Activated T-cell treated with anti-CD3 and anti-CD28 coated beads, Interleukin-2, amount 50 U/mL, for 1 hour (primary cell): ENCODE measurements around the gene RCE1.
"Not testable (repeated sequence)": the region's sequence is repeated elsewhere in the genome, so short reads cannot be mapped to it uniquely, and the experiment has no call there.

Experiments used
- DNase-seq: peaks from one replicate; pipeline ENCODE4 v3.0.0-alpha.2; 2020

The RCE1 gene

GRCh38 chr11:66842896-66843775, at the start of gene RCE1:
RCE1 (plus strand) TSS chr11:66843441; CDS start chr11:66843456, 15 bp downstream.
- DNase-seq: peak; percentile 93

GRCh38 chr11:66799815-66800214, 43.4 kb upstream of the RCE1 start:
- not testable (repeated sequence) for DNase-seq

GRCh38 chr11:66800720-66801428, 42.4 kb upstream of the RCE1 start:
- DNase-seq: no peak

GRCh38 chr11:66809592-66809991, 33.6 kb upstream of the RCE1 start:
- DNase-seq: no peak

- no peak for DNase-seq
Observed at GRCh38 chr11:66810576-66811185, 32.6 kb upstream of the RCE1 start.

- DNase-seq: no peak
Observed at GRCh38 chr11:66814678-66815077, 28.6 kb upstream of the RCE1 start.

- no peak for DNase-seq
Observed at GRCh38 chr11:66815646-66816045, 27.6 kb upstream of the RCE1 start.

- DNase-seq: no peak
Observed at GRCh38 chr11:66818231-66818955, 24.8 kb upstream of the RCE1 start.

GRCh38 chr11:66820381-66820780, 22.9 kb upstream of the RCE1 start:
- no peak for DNase-seq

GRCh38 chr11:66820901-66821300, 22.3 kb upstream of the RCE1 start:
- DNase-seq: no peak

GRCh38 chr11:66823700-66824099, 19.5 kb upstream of the RCE1 start:
- no peak for DNase-seq

GRCh38 chr11:66824573-66824972, 18.7 kb upstream of the RCE1 start:
- DNase-seq: not testable (repeated sequence)

GRCh38 chr11:66834539-66834845, 8.7 kb upstream of the RCE1 start:
- DNase-seq: no peak

GRCh38 chr11:66834943-66835342, 8.3 kb upstream of the RCE1 start:
- no peak for DNase-seq

- DNase-seq: no peak
Observed at GRCh38 chr11:66835768-66836405, 7.4 kb upstream of the RCE1 start.

- DNase-seq: no peak
Observed at GRCh38 chr11:66840317-66841091, 2.7 kb upstream of the RCE1 start.

- no peak for DNase-seq
Observed at GRCh38 chr11:66841861-66842260, 1.4 kb upstream of the RCE1 start.

GRCh38 chr11:66842501-66842895, 743 bp upstream of the RCE1 start:
- no peak for DNase-seq

GRCh38 chr11:66843776-66844495, 695 bp downstream of the RCE1 start:
- no peak for DNase-seq

- DNase-seq: no peak
Observed at GRCh38 chr11:66844496-66845142, 1.4 kb downstream of the RCE1 start.
